Breast epithelium (tissue), 3 donors: ENCODE measurements around the gene P2RY11.

Source experiments
- POLR2AphosphoS5 ChIP-seq, 3 donors: sonication (generic); formaldehyde crosslinking; IDR thresholded peaks; one replicate each; pipeline ENCODE4 v1.6.1; 2017; ENCODE audit warnings: antibody characterized with exemption in 3 of 3
- TF ChIP-seq, protein P1 (sequence below), 3 donors: fragments of 450-650 bp; IDR thresholded peaks; one replicate each; pipeline ENCODE4 v1.5.1; 2016 to 2017; ENCODE audit warnings: antibody characterized with exemption in 3 of 3, mild to moderate bottlenecking in 3 of 3, moderate library complexity in 3 of 3

DNA sequence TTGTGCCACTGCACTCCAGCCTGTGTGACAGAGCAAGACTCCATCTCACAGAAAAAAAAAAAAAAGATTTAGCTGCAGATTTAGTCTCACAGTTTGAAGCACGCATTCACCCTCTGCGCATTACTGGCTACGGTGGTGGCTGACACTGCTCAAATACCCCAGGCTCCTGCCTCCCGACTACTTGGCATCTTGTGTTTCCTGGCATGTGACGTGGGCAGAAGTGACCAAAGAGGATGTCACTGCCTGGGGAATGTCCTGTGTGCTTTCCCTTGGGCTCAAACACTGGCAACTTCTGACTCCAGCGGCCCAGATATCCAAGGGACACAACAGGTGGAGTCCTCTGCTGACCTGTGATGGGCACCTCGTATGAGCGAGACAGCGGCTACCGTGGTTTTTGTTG, 32.9 kb downstream of the P2RY11 start:
- TF ChIP-seq, protein P1, sequence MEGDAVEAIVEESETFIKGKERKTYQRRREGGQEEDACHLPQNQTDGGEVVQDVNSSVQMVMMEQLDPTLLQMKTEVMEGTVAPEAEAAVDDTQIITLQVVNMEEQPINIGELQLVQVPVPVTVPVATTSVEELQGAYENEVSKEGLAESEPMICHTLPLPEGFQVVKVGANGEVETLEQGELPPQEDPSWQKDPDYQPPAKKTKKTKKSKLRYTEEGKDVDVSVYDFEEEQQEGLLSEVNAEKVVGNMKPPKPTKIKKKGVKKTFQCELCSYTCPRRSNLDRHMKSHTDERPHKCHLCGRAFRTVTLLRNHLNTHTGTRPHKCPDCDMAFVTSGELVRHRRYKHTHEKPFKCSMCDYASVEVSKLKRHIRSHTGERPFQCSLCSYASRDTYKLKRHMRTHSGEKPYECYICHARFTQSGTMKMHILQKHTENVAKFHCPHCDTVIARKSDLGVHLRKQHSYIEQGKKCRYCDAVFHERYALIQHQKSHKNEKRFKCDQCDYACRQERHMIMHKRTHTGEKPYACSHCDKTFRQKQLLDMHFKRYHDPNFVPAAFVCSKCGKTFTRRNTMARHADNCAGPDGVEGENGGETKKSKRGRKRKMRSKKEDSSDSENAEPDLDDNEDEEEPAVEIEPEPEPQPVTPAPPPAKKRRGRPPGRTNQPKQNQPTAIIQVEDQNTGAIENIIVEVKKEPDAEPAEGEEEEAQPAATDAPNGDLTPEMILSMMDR (IDR thresholded peaks at IDR 0.05): no peak
- TF ChIP-seq POLR2AphosphoS5 (IDR thresholded peaks at IDR 0.05): no peak
